ENCODE data around the gene AHCY.
"Not testable (repeated sequence)": the region's sequence is repeated elsewhere in the genome, so short reads cannot be mapped to it uniquely, and the experiment has no call there.

DNA sequence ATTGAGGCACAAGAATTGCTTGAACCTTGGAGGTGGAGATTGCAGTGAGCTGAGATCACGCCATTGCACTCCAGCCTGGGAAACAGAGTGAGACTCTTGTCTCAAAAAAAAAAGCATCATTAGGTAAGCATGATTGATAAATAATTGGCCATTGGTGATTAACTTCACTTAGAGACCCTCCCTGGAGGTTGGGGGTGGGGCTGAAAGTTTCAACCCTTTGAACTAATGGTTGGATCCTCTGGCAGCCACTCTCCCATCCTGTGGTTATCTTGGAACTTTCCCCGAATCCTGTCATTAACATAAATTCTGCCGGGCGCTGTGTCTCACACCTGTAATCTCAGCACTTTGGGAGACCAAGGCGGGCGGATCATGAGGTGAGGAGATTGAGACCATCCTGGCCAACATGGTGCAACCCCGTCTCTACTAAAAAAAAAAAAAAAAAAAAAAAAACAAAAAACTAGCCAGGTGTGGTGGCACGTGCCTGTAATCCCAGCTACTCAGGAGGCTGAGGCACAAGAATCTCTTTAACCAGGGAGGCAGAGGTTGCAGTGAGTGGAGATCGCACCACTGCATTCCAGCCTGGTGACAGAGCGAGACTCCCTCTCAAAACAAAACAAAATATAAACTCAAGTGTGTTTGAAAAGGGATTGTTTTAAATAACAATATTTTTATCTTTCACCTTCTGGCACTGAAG lies 42.8 kb upstream of the AHCY start:
- TF ChIP-seq CTCF, POLR2A (IDR thresholded peaks at IDR 0.05): not testable (repeated sequence)
